ENCODE measurements around the gene ECE2.
"Not testable (repeated sequence)": the region's sequence is repeated elsewhere in the genome, so short reads cannot be mapped to it uniquely, and the experiment has no call there.

Gene ECE2

DNA sequence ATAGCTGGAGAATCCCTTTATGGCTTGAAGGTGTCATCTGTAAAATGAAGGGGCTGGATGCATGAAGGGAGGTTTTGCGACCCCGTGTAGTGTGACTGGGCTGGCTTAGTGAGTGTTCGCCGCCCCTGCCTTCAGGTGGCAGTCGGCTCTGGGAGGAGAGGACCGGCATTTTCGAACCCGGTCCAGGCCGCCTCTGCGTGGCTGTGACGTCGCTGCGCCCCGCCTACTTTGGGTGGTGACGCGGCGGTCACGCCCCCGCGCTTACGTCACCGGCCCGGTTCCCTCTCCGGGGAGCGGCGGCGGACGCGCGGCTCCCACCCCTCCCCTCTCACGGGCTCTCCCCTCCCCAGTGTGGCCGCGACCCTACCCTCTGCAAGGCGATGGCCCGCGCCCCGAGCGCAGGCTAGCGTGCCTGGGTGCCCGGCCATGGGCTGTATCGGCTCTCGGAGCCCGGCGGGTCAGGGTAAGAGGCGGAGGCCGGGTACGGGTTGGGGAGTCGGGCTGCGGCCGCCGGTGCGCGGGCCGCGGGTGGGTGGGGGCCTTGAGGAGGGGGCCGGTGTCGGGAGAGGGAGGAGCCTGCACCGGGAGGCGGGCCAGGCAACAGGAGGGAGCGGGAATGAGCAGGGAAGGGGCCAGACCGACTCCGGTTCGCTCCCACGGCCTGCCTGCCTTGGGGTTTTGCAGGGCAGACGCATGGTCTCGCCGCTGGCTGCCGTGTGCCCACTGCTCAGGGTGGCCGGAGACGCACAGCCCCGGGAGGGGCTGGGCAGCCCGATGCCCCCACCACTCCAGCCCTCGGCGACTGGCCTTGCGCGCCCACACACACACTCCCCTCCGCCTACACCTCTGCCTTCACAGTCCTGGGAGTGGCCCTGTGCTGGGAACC is 60.1 kb downstream of the ECE2 start:
- TF ChIP-seq, protein P1, sequence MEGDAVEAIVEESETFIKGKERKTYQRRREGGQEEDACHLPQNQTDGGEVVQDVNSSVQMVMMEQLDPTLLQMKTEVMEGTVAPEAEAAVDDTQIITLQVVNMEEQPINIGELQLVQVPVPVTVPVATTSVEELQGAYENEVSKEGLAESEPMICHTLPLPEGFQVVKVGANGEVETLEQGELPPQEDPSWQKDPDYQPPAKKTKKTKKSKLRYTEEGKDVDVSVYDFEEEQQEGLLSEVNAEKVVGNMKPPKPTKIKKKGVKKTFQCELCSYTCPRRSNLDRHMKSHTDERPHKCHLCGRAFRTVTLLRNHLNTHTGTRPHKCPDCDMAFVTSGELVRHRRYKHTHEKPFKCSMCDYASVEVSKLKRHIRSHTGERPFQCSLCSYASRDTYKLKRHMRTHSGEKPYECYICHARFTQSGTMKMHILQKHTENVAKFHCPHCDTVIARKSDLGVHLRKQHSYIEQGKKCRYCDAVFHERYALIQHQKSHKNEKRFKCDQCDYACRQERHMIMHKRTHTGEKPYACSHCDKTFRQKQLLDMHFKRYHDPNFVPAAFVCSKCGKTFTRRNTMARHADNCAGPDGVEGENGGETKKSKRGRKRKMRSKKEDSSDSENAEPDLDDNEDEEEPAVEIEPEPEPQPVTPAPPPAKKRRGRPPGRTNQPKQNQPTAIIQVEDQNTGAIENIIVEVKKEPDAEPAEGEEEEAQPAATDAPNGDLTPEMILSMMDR (IDR thresholded peaks at IDR 0.05; ENCODE audit: low read depth, low read length, missing control alignments): no peak
- H3K4me3 ChIP-seq (replicated peaks; ENCODE audit: low read depth, low read length): peak overlapping the region; percentile 56
- DNase-seq (ENCODE audit: extremely low read depth, low read depth): no peak

DNA sequence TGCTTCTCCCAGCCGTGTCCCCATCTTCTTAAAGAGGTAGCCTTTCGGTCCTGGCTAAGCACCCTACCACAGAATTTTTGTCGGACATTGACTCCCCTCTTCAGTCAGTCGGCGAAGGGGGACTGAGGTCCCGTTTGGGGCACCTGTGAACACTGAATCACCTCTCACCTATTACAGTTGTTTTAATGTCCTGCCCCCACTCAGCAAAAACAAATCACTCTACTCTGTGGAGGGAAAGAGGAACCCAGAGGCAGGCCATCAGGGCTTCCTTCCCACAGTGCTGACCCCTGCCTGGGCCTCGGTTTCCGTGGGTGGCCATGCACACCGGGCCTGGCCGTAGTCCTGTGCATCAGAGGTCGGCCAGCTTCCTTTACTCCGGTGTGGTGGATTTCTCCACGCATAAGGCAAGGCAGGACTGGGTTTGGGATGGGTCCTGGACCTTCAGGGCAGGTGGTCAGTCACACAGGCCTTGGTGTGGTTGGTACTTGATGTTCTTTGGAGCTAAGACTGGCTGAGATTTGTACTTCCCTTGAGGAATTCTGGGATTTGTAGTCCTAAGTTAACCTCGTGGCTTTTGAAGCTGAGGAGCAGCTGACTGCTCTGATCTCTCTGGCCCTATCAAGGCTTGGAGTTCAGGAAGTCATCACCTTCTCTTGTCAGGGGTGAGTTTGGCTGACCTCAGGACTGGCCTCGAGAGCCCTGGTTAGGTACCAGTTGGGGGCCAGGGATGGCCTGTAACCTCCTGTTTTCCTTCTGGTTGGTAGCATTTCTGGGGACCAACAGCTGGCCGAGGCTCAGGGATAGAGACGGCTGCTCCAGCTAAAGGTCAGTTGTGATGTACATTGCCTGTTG is 61.0 kb downstream of the ECE2 start:
- no peak for DNase-seq (ENCODE audit: extremely low read depth, low read depth)
- peak overlapping the region; percentile 56 for H3K4me3 ChIP-seq (replicated peaks; ENCODE audit: low read depth, low read length)
- TF ChIP-seq, protein P1 (IDR thresholded peaks at IDR 0.05; ENCODE audit: low read depth, low read length, missing control alignments): no peak

DNA sequence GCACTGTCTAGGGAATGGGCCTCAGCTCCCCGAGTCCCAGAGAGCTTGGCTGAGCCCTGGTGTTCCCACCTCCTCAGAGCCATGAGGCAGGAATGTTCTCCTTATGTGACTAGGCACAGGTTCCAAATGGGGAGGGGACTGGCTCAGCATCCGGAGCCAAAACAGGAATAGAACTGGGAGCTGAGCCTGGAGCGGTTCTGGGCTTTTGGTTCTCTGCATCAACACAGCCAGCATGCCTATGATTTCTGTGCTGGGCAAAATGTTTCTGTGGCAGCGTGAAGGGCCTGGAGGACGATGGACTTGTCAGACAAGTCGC is 61.5 kb downstream of the ECE2 start, which contains the start of gene FAM131A:
TSS of gene FAM131A (plus strand) at position 202 of the 316 bp plus-strand sequence. CDS start at position 233, 31 bp downstream.
- H3K4me3 ChIP-seq (replicated peaks; ENCODE audit: low read depth, low read length): peak within 1 kb of the TSS; percentile 56
- TF ChIP-seq, protein P1 (IDR thresholded peaks at IDR 0.05; ENCODE audit: low read depth, low read length, missing control alignments): no peak
- no peak for DNase-seq (ENCODE audit: extremely low read depth, low read depth)

DNA sequence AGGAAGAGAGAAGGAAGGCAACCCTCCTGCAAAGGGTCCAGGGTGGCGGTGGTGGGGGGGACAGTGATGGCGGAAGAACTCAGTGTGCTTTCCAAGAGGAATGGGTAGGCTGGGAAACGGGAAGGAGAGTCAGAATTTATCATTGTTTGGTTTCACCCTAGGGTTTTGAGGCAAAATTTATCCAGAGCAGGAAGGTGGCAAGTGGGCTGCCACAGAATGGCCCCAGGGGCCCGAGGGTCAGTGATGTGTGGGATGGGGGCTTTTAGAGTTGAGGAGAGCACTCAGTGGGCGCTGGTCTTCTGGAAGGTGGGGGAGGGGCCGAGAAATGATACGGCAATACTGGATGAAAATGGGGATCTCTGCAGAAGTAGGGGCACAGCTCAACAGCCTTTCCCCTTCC is 62.2 kb downstream of the ECE2 start:
- DNase-seq (ENCODE audit: extremely low read depth, low read depth): no peak
- no peak overlapping the region for H3K4me3 ChIP-seq (replicated peaks; ENCODE audit: low read depth, low read length)
- TF ChIP-seq, protein P1 (IDR thresholded peaks at IDR 0.05; ENCODE audit: low read depth, low read length, missing control alignments): no peak

DNA sequence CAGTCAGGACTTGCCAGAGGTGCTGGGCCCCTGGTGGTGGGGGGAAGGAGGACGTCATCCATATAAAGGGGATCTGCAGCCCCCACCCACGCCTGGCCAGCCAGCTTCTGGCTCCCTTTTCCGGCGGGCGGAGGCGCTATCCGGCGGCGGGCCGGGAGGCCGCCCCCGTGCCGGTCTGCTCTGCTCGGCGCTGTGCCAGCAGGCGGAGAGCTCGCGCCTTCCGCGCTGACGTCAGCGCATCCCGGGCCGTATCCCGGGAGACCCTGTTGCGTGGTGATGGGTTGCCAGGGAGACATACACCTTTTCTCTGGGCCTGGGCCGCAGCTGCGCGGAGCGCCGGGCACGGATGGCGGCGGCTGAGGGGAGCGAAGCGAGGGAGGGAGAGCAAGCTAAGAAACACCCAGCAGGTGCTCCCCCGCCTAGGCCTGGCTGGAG is 62.7 kb downstream of the ECE2 start:
- H3K4me3 ChIP-seq (replicated peaks; ENCODE audit: low read depth, low read length): no peak overlapping the region
- TF ChIP-seq, protein P1 (IDR thresholded peaks at IDR 0.05; ENCODE audit: low read depth, low read length, missing control alignments): no peak
- DNase-seq (ENCODE audit: extremely low read depth, low read depth): no peak

DNA sequence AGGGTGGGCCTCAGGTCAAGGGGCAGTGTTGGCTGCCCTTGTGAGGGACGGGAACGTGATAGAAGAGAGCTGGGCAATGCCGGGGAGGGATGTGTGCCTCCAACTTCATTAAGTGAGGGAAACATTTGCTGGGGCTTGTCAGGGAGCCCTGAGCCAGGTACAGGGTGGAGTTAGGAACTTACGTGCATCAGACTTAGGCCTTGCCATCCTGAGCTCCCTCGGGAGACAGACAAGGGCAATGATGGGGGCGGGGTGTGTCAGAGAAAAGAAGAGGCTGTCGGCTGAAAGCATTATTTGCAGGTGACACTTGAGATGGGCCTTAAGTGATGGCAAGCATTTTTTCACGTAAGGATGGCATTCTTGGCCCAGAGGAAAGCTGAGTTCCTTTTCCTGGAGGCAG is 63.2 kb downstream of the ECE2 start:
- H3K4me3 ChIP-seq (replicated peaks; ENCODE audit: low read depth, low read length): no peak overlapping the region
- TF ChIP-seq, protein P1 (IDR thresholded peaks at IDR 0.05; ENCODE audit: low read depth, low read length, missing control alignments): no peak
- DNase-seq (ENCODE audit: extremely low read depth, low read depth): no peak

DNA sequence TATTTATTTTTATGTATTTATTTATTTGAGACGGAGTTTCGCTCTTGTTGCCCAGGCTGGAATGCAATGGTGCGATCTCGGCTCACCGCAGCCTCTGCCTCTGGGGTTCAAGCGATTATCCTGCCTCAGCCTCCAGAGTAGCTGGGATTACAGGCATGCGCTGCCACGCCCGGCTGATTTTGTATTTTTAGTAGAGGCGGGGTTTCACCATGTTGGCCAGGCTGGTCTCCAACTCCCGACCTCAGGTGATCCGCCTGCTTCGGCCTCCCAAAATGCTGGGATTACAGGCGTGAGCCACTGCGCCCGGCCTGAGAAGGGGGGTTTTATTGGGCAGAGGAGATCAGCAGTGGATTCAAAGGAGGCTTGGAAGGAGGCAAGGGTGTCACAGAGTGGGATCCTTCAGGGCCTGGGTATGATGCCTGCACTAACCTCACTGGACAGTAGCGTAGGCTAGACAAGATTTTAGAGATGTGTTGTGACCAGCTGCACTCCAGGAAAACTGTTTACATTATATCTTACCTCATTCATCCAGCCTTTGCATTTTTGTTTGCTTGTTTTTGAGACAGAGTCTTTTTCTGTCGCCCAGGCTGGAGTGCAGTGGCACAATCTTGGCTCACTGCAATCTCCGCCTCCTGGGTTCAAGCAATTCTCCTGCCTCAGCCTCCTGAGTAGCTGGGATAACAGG is 63.8 kb downstream of the ECE2 start:
- H3K4me3 ChIP-seq (replicated peaks; ENCODE audit: low read depth, low read length); DNase-seq (ENCODE audit: extremely low read depth, low read depth): not testable (repeated sequence)

All from HFF-Myc (cell line).